Upper lobe of left lung (tissue), 6 donors: Measurements from ENCODE around the gene PTGIR. TPM values are rescaled to one million over a fixed set of nuclear protein-coding genes. Genes with fewer than 3 reads are reported as not detected.

Experiments used
- ATAC-seq, 2 donors: fragments of 200-7000 bp; cut with Tn5 transposase; one replicate each; pipeline ENCODE4 v1.9.1; 2022; ENCODE audit warnings: mild to moderate bottlenecking in 2 of 2, moderate library complexity in 2 of 2; ENCODE audit not compliant: low FRiP score in 2 of 2
- DNase-seq, 2 donors: peaks; one replicate each; pipeline ENCODE4 v3.0.0-alpha.2; 2019 to 2020
- H3K27ac ChIP-seq, 4 donors: fragments of 200-600 bp; sonication (generic); one replicate each; pipeline ENCODE4 v1.5.1; 2016 to 2019
- H3K27me3 ChIP-seq, 4 donors: fragments of 200-600 bp; sonication (generic); one replicate each; pipeline ENCODE4 v1.5.1; 2017 to 2019
- H3K36me3 ChIP-seq, 4 donors: fragments of 200-600 bp; sonication (generic); one replicate each; pipeline ENCODE4 v1.5.1; 2016 to 2019
- H3K4me1 ChIP-seq, 4 donors: fragments of 200-600 bp; sonication (generic); one replicate each; pipeline ENCODE4 v1.5.1; 2018 to 2019
- H3K4me3 ChIP-seq, 4 donors: fragments of 200-600 bp; sonication (generic); one replicate each; pipeline ENCODE4 v1.5.1; 2017 to 2019; ENCODE audit warnings: mild to moderate bottlenecking in 2 of 4, moderate library complexity in 1 of 4
- H3K9me3 ChIP-seq, 4 donors: fragments of 200-600 bp; sonication (generic); one replicate each; pipeline ENCODE4 v1.5.1; 2018 to 2019
- CTCF ChIP-seq, 6 experiments: fragments of 450-650 bp in 4 of 6; fragments of 200-600 bp in 2 of 6; sonication (generic) in 2 of 6; IDR thresholded peaks; one replicate each; pipeline ENCODE4 v1.5.1; 2016 to 2019; ENCODE audit warnings: antibody characterized with exemption in 6 of 6
- EP300 ChIP-seq, 4 donors: sonication (generic); formaldehyde crosslinking; IDR thresholded peaks; one replicate each; pipeline ENCODE4 v1.5.1; 2017; ENCODE audit warnings: antibody characterized with exemption in 4 of 4, control low read depth in 2 of 4
- POLR2A ChIP-seq, 4 donors: fragments of 450-650 bp; IDR thresholded peaks; one replicate each; pipeline ENCODE4 v1.5.1; 2016 to 2017; ENCODE audit warnings: antibody characterized with exemption in 4 of 4, mild to moderate bottlenecking in 2 of 4
- POLR2AphosphoS5 ChIP-seq, 2 donors: sonication (generic); formaldehyde crosslinking; IDR thresholded peaks; one replicate each; pipeline ENCODE4 v1.5.1; 2017; ENCODE audit warnings: antibody characterized with exemption in 2 of 2
- WGBS, 2 donors: methylation state at CpG; one replicate each; pipeline ENCODE4 v1.1.5; 2017 to 2018; 5-methylcytosine and 5-hydroxymethylcytosine counted together
- total RNA-seq, 6 donors: library from RNA; depleted of rRNA in 4 of 6; stranded (reverse); fragments of >200 nt in 4 of 6; gene quantifications; one replicate each; pipeline versions ENCODE4 v1.1.0 to v1.2.1, GENCODE V29; 2016 to 2021
- donor health status: DM: no; HTN: no; CAD: no; lungs with moderate emphysema.
- donor health status: DM: no; HTN: yes; CAD: no; lungs with severe emphysema.

Gene PTGIR
- total RNA-seq, 6 donors from 2014 or later: 6.4 to 26.0 (median 11.1) TPM

- TF ChIP-seq POLR2A (IDR thresholded peaks at IDR 0.05) (no peak), POLR2AphosphoS5 (IDR thresholded peaks at IDR 0.05) (no peak), CTCF (IDR thresholded peaks at IDR 0.05) (no peak), EP300 (IDR thresholded peaks at IDR 0.05) (no peak)
- H3K27ac ChIP-seq: peak overlapping the region; percentile 36 to 88 (median 80)
- ATAC-seq (no peak), DNase-seq (no peak)
- H3K4me3 ChIP-seq: peak overlapping the region in 1 of 4 donors; percentile 47
- peaks cover 34 to 40% (median 38%) of the 10 kb centered on the region in 4 donors for H3K4me1 ChIP-seq
- H3K36me3 ChIP-seq: no peaks in the 10 kb centered on the region
- H3K27me3 ChIP-seq: no peaks in the 10 kb centered on the region
- WGBS, 2 donors: 90 to 91% methylated on average over 3 of the region's 3 CpGs
- H3K9me3 ChIP-seq: no peaks in the 10 kb centered on the region
Observed at GRCh38 chr19:46620267-46620666, 4.6 kb downstream of the PTGIR start.

GRCh38 chr19:46618670-46619231 lies 6.1 kb downstream of the PTGIR start:
- H3K27me3 ChIP-seq: no peaks in the 10 kb centered on the region
- no peaks in the 10 kb centered on the region for H3K36me3 ChIP-seq
- H3K4me3 ChIP-seq: no peak overlapping the region
- WGBS, 2 donors: 22 to 40% methylated on average over 9 of the region's 9 CpGs
- H3K9me3 ChIP-seq: no peaks in the 10 kb centered on the region
- DNase-seq: peak in 1 of 2 donors; percentile 59
- ATAC-seq: no peak
- TF ChIP-seq EP300 (IDR thresholded peaks at IDR 0.05) (no peak), POLR2A (IDR thresholded peaks at IDR 0.05) (no peak), POLR2AphosphoS5 (IDR thresholded peaks at IDR 0.05) (no peak), CTCF (IDR thresholded peaks at IDR 0.05) (no peak)
- H3K4me1 ChIP-seq: peaks cover 33 to 40% (median 34%) of the 10 kb centered on the region in 4 donors
- H3K27ac ChIP-seq: peak overlapping the region in 3 of 4 donors; percentile 34 to 78 (median 37)

GRCh38 chr19:46617601-46618000 lies 7.3 kb downstream of the PTGIR start:
- WGBS, 2 donors: 79 to 82% methylated on average over 6 of the region's 6 CpGs
- peaks cover 33 to 40% (median 34%) of the 10 kb centered on the region in 4 donors for H3K4me1 ChIP-seq
- no peak overlapping the region for H3K27ac ChIP-seq
- ATAC-seq (no peak), DNase-seq (no peak)
- H3K36me3 ChIP-seq: no peaks in the 10 kb centered on the region
- no peaks in the 10 kb centered on the region for H3K27me3 ChIP-seq
- no peak overlapping the region for H3K4me3 ChIP-seq
- TF ChIP-seq CTCF (IDR thresholded peaks at IDR 0.05) (no peak), EP300 (IDR thresholded peaks at IDR 0.05) (no peak), POLR2AphosphoS5 (IDR thresholded peaks at IDR 0.05) (no peak), POLR2A (IDR thresholded peaks at IDR 0.05) (no peak)
- no peaks in the 10 kb centered on the region for H3K9me3 ChIP-seq

- Histone ChIP-seq H3K4me1 (peaks cover 34 to 43% (median 37%) of the 10 kb centered on the region in 4 donors), H3K36me3 (no peaks in the 10 kb centered on the region), H3K27me3 (no peaks in the 10 kb centered on the region), H3K4me3 (no peak overlapping the region), H3K27ac (peak overlapping the region in 1 of 4 donors; percentile 4), H3K9me3 (no peaks in the 10 kb centered on the region)
- WGBS, 2 donors: 18 to 22% methylated on average over 17 of the region's 17 CpGs
- DNase-seq (peak in 1 of 2 donors; percentile 71), ATAC-seq (no peak)
- TF ChIP-seq CTCF (IDR thresholded peaks at IDR 0.05): peak in 5 of 6 experiments; percentile 15 to 48 (median 26)
- TF ChIP-seq POLR2AphosphoS5 (IDR thresholded peaks at IDR 0.05): no peak
- no peak for TF ChIP-seq POLR2A (IDR thresholded peaks at IDR 0.05)
- no peak for TF ChIP-seq EP300 (IDR thresholded peaks at IDR 0.05)
Observed at GRCh38 chr19:46616631-46617322, 8.1 kb downstream of the PTGIR start.
